ENCODE results near the gene EIF4E3.

The EIF4E3 gene

GRCh38 chr3:71725271-71725991, at the start of gene EIF4E3:
EIF4E3 (minus strand) TSS chr3:71725402; CDS start chr3:71725367, 35 bp downstream.
- peak; percentile 83 for DNase-seq

- no peak for DNase-seq
These were observed 46.7 kb upstream of the EIF4E3 start for GRCh38 chr3:71771884-71772283.

DNA sequence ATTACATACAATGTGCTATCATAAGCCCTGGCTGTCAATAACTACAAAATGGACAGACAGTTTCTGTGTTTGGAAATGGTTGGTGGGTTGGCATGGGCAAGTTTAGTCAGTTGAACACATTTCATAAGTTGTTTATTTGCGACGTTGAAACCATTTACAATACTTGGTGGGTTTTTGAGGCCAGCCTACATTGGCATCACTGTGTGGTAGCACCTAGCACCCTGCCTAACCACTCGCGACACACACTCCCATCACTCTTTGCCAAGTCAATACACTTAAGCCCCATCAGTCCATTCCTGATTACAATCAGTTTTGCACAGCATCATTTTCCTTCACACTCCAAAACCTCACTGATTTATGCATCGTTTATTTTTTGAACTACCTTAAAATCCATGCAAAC, 45.9 kb upstream of the EIF4E3 start:
- no peak for DNase-seq

GRCh38 chr3:71763426-71763825, 38.2 kb upstream of the EIF4E3 start:
- no peak for DNase-seq

DNA sequence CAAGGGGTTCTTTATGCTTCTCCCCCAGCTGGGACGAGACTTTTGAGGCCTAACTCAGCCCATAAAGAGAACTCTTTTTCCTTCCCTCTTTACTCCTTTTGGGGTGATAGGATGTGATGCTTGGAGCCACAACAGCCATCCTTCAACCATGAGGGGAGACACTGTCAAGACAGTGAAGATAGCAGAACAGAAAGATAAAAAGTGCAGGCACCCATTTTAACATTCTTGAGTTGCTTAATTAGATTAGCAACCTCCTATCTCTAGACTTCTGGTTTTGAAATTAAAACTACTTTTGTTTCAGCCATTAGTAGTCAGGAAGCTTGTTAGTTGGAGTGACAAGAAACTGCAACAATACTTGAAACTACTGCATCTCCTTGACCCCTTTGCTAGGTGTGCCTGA, 34.9 kb upstream of the EIF4E3 start:
- DNase-seq: no peak

- no peak for DNase-seq
These were observed 34.2 kb upstream of the EIF4E3 start for GRCh38 chr3:71759401-71759800.

DNA sequence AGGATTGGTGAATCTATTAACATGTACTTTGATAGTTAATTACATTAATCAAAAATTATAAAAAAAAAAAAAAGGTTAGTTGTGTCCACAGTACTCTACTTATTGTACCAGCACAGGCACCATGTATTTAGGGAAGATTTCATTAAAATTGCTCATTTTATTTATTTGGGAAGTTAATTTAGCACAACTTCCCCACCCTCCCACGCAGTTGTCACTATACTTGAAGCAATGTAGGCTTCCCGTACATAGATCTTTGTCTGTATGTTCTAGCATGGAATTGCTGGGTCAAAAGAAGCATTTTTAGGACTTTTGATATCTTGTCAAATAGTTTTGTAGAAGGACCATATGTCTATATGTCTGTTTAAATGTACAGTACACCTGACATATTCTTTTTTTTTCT, 32.9 kb upstream of the EIF4E3 start:
- no peak for DNase-seq

DNA sequence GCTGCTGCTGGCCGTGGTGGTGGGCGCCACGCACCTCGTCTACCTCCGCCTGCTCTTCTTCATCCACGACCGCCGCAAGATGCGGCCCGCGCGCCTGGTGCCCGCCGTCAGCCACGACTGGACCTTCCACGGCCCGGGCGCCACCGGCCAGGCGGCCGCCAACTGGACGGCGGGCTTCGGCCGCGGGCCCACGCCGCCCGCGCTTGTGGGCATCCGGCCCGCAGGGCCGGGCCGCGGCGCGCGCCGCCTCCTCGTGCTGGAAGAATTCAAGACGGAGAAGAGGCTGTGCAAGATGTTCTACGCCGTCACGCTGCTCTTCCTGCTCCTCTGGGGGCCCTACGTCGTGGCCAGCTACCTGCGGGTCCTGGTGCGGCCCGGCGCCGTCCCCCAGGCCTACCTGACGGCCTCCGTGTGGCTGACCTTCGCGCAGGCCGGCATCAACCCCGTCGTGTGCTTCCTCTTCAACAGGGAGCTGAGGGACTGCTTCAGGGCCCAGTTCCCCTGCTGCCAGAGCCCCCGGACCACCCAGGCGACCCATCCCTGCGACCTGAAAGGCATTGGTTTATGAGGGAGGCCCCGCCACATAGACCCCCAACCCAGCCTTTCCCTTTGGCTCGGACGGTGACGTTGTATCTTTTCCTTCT, 29.5 kb upstream of the EIF4E3 start:
- DNase-seq: no peak

GRCh38 chr3:71753701-71754609, 28.8 kb upstream of the EIF4E3 start, which contains the start of gene GPR27:
GPR27 (plus strand) TSS chr3:71753855; CDS start chr3:71754050, 195 bp downstream.
- peak; percentile 69 for DNase-seq

GRCh38 chr3:71752831-71753700, 27.9 kb upstream of the EIF4E3 start:
- DNase-seq: no peak

DNA sequence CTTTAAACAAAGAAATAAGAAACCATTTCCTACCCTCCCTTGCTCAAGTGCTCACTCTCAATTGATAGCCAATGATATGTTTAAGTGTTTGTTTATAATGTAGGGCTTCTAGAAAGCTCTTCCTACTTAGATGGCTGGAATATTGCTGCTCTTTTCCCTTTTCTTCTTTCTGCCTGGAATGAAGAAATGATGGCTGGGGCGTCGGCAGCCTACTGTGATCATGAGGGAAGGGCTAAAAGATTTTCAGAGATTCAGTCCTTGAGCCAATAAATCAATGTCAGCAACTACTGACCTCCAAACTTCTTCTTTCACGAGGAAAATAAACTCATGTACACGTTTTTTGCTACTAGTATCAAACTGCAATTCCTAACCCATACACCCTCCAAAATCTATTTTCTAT, 26.4 kb upstream of the EIF4E3 start:
- DNase-seq: no peak

DNA sequence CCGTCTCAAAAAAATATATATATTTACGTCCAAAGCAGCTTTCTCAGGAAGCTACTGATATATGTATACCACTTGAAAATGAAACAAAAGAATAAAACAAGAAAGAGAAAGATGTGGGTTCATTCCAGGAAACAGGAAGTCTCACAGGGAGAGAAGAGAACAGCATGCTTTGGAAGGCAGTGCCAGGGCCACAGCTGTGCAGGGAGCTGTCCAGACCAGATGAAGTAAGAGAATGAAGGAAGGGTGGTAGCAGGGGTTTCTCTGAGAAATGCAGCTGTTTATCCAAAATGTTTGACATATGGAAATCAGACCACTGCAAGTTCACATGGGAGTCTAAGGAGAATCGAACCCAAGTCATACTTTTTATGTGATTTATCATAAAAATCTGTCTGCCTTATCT, 19.5 kb upstream of the EIF4E3 start:
- no peak for DNase-seq

DNA sequence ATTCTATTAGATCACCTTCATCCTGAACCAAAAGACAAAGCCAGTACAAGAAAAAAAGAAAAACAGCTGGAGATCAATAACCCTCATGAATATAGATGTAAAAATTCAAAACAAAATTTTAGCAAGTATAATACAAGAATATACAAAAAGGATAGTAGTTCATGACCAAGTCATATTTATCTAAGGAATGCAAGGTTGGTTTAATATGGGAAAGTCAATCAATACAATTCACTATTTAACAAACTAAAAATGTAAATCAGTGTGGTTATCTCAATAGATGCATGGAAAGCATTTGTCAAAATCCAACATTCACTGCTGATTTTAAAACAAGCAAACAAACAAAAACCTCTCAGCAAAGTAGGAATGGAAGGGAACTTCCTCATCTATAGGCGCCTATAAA, 17.4 kb upstream of the EIF4E3 start:
- no peak for DNase-seq

DNA sequence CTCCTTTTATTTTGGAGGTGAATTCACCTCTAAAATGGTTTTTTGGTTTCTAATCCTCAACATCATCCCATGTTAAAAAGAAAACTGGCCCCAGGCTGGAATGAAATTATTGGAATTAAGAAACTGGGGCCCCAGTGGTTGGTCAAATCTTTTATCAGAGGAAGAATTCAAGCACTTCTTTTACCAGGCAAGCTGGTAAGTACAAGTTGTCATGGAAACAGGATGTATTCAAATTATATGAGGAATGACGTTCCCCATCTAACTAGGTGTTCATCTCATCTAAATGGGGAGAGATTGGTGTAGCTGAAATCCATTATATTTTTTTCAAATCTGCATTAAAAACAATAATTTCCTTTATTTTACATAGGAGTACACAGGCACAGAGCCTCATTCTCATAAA, 9.7 kb upstream of the EIF4E3 start:
- DNase-seq: no peak

DNA sequence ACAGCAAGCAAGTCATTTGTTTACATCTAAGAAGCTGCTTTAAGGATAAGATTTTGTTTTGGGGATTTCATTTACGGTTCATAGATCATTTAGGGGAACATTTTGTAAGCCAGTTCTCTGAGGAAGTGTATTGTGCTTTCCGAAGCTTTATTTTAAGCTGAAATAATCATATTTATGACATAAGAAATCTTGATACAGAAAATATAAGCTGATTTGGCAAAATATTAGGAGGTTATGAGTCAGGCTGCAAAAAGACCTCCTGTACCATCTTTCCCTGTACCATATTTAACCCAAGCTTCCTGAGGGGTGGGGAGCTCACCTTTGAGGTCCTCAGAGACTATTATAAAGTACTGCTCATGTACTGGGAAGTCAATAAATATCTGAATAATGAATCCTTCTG, 8.1 kb upstream of the EIF4E3 start:
- no peak for DNase-seq

GRCh38 chr3:71732637-71733036, 7.4 kb upstream of the EIF4E3 start:
- peak; percentile 11 for DNase-seq

DNA sequence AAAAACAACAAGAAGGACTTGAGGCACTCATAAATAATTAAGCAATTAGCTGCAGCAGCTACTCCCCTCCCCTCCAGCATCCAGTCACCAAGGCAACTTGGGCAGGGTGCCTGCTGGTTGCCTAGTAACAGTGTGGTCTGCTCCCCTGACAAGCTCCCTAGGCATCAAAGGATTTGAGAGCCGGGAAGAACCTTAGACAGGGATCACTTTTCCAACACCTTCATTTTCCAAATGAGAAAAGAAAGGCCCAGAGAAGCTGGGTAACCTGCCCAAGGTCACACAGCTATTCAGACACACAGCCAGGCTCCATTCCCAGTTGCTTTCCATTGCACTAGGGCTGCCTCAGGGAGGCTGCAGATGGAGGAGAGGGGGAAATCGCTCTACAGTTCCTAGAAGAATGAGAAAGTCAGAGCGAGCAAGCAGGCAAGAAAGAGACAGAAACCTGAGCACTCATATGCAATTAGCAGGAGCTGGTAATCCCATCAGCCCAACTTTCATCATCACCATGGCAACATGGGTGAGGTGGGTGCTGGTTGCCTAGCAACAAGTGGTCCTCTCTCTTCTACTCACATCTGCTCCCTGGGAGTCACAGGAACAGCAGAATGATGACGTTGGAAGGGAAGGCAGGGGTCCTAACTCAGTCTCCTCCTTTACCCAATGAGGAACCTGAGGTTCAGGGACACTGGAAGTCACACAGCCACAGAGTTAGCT, 3.6 kb upstream of the EIF4E3 start:
- no peak for DNase-seq

DNA sequence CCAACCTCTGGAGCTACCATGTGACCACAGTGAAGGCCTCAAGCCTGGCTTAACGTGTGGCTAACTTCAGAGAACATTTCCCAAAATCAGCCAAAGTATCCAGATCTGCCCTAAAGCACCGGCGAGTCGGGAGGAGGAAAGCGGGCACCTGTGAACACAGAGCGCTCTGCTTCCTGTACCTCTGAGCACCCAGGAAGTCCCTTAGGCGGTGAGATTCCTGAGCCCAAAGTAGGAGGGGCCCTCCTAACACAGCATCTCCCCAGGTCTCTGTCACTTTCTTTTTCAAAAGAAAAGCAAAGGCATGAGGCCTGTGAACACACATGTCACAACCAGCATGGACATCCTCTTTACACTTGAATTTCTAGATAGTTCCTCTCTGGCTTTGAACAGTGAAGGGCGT, 944 bp upstream of the EIF4E3 start:
- peak; percentile 79 for DNase-seq

GRCh38 chr3:71724584-71725270, 475 bp downstream of the EIF4E3 start:
- DNase-seq: peak; percentile 82

GRCh38 chr3:71724171-71724453, 1.1 kb downstream of the EIF4E3 start:
- no peak for DNase-seq

GRCh38 chr3:71723452-71724170, 1.6 kb downstream of the EIF4E3 start:
- peak; percentile 63 for DNase-seq
